ENCODE results near the gene LNP1.

GRCh38 chr3:100366424-100366823, 34.9 kb upstream of the LNP1 start:
- no peak for TF ChIP-seq CHCHD3 (CRISPR knock-in tag; IDR thresholded peaks at IDR 0.05)
- no peak for TF ChIP-seq NBN (IDR thresholded peaks at IDR 0.05; ENCODE audit: low read depth)
- TF ChIP-seq CTCF (IDR thresholded peaks at IDR 0.05 in 2 of 3, conservative IDR thresholded peaks at IDR 0.05 in 1 of 3; ENCODE audit: insufficient read depth in 2 of 3, low read depth in 1 of 3, low read length in 3 of 3) = no peak
- TF ChIP-seq ZFP1 (CRISPR knock-in tag; IDR thresholded peaks at IDR 0.05) = no peak
- TF ChIP-seq CHD7 (IDR thresholded peaks at IDR 0.05; ENCODE audit: low read depth, low read length) = no peak
- TF ChIP-seq RCOR1 (IDR thresholded peaks at IDR 0.05; ENCODE audit: borderline replicate concordance in 1 of 2, low read depth in 2 of 2, low read length in 2 of 2) = no peak
- no peak for TF ChIP-seq FOXA1 (IDR thresholded peaks at IDR 0.05; ENCODE audit: borderline replicate concordance)
- no peak for TF ChIP-seq MXD1 (CRISPR knock-in tag; IDR thresholded peaks at IDR 0.05; ENCODE audit: borderline replicate concordance, poor library complexity, severe bottlenecking)

Measured in K562 (cell line).